Activated naive CD4-positive, alpha-beta T cell treated with anti-CD3 and anti-CD28 coated beads for 36 hours (primary cell): ENCODE data around the gene ZFX. TPM values are rescaled to one million over a fixed set of nuclear protein-coding genes. Genes with fewer than 3 reads are reported as not detected.

Source experiments
- CTCF ChIA-PET: fragments of 350-600 bp; sonication (Branson Sonifier 250); formaldehyde crosslinking; loops from one replicate; lab custom pipeline; 2021; ENCODE audit warnings: antibody characterized with exemption; lab: Charles Lee
- DNase-seq: peaks from one replicate; pipeline ENCODE4 v3.0.0-alpha.2; 2020
- H3K27ac Mint-ChIP-seq: one replicate; pipeline ENCODE4 v1.8.0; 2021; ENCODE audit warnings: mild to moderate bottlenecking, mixed read lengths
- H3K27me3 Mint-ChIP-seq: one replicate; pipeline ENCODE4 v1.8.0; 2021; ENCODE audit warnings: low read depth, mixed read lengths
- H3K36me3 Mint-ChIP-seq: one replicate; pipeline ENCODE4 v1.8.0; 2021; ENCODE audit warnings: low read depth, mixed read lengths
- H3K4me1 Mint-ChIP-seq: one replicate; pipeline ENCODE4 v1.8.0; 2021; ENCODE audit warnings: low read depth, mixed read lengths
- H3K4me3 Mint-ChIP-seq: one replicate; pipeline ENCODE4 v1.8.0; 2021; ENCODE audit warnings: mild to moderate bottlenecking, moderate library complexity, mixed read lengths
- H3K9me3 Mint-ChIP-seq: one replicate; pipeline ENCODE4 v1.8.0; 2021; ENCODE audit warnings: mixed read lengths
- intact Hi-C: fragments of 100-400 bp; cut with micrococcal nuclease; formaldehyde crosslinking; loops from one replicate; pipeline ENCODE4 v1.15.1; 2023
- total RNA-seq, 2 experiments: library from RNA; stranded (reverse); gene quantifications; one replicate each; pipeline ENCODE4 v1.2.3, GENCODE V29; 2021

Gene ZFX
- total RNA-seq, 2 experiments from 2014 or later: 27.1 to 27.9 TPM

DNA sequence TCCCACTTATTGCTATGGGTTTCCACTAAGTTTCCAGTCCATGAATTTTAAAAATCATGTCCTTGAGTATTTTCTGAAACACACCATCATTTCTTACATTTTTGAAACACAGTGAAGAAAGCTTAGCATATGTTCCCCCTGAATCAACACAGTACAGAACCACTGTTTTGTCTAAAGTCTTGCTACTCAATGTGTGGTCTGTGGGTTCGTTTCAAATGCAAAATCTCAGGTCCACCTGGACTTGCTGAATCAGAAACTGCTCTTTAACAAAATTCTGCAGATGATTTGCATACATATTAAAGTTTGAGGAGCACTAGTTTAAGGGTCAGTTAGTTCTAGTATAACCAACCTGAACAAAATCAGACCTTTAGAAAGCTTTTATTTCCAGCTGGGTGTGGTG lies 103.9 kb downstream of the ZFX start:
- Mint-ChIP-seq H3K36me3 (no peaks in the 10 kb centered on the region), H3K4me1 (no peaks in the 10 kb centered on the region), H3K4me3 (no peak overlapping the region), H3K27ac (no peak overlapping the region), H3K27me3 (no peaks in the 10 kb centered on the region), H3K9me3 (no peaks in the 10 kb centered on the region)
- CTCF ChIA-PET: interaction anchor here (1.2 kb wide), 1 partner anchor 118 kb away, joined by 4 read pairs; no protein-coding TSS in a partner anchor
- no peak for DNase-seq
- intact Hi-C loops: no loop called here

DNA sequence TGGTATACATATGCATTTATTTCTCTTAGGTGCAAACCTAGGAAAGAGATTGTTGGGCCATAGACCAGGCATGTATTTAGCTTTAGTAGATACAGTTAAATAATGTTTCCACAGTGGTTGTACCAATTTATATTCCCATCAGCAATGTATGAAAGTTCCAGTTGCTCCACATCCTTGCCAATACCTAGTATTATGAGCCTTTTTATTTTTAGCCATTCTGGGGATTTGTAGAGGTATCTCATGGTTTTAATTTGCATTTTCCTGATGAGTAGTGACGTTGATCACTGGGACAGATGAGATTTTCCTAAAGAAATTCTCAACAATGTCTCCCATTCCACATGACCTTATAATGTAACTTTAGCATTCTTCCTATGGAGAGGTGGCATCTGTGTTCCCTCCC lies 107.5 kb downstream of the ZFX start:
- no peaks in the 10 kb centered on the region for H3K36me3 Mint-ChIP-seq
- CTCF ChIA-PET: interaction anchor here (0.8 kb wide), 1 partner anchor 354 kb away, joined by 3 read pairs; no protein-coding TSS in a partner anchor
- H3K27ac Mint-ChIP-seq: no peak overlapping the region

DNA sequence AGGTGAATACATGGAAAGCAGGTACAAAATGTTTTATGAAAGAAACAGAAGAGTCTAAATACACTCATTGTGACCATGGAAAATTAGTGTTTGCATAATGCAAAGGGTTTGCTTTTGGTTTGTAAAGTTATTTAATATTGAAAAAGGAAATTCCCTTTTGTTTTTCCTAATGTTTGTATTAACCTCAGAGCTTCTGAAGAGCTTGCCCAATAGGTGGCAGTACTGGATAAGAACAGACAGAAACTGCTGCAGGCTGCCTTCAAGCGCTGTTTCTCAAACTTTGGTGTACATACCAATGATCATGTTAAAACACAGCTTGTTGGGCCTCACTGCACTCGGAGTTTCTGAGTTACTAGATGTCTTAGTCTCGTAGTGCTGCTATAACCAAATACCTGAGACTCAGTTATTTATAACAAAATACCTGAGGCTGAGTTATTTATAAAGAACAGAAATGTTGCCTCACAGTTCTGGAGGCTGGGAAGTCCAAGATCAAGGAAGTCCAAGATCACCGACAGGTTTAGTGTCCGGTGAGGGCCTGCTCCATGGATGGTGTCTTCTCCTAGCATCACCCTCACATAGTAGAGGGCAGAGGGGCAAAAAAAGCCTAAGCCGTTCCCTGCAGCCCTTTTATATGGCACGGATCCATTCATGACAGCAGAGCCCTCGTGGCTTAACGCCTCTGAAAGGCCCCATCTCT lies 110.2 kb downstream of the ZFX start:
- no peak overlapping the region for H3K27ac Mint-ChIP-seq
- H3K36me3 Mint-ChIP-seq: no peaks in the 10 kb centered on the region
- H3K4me1 Mint-ChIP-seq: peaks cover 14% of the 10 kb centered on the region
- H3K4me3 Mint-ChIP-seq: no peak overlapping the region
- DNase-seq: peak; percentile 52
- H3K9me3 Mint-ChIP-seq: no peaks in the 10 kb centered on the region
- H3K27me3 Mint-ChIP-seq: no peaks in the 10 kb centered on the region
- CTCF ChIA-PET: interaction anchor here (0.6 to 4.6 kb wide), 8 partner anchors 9 to 139 kb away, joined by 3 to 28 read pairs (median 4); no protein-coding TSS in a partner anchor
- intact Hi-C loops: loop anchor here (1.0 to 5.0 kb wide), 6 partner anchors 26 to 302 kb away; no protein-coding TSS in a partner anchor

More for the DNA sequence above, 107.5 kb downstream of the ZFX start:
- Mint-ChIP-seq H3K9me3 (no peaks in the 10 kb centered on the region), H3K27me3 (no peaks in the 10 kb centered on the region), H3K4me1 (peaks cover 7% of the 10 kb centered on the region), H3K4me3 (no peak overlapping the region)
- intact Hi-C loops: no loop called here
- DNase-seq: no peak

DNA sequence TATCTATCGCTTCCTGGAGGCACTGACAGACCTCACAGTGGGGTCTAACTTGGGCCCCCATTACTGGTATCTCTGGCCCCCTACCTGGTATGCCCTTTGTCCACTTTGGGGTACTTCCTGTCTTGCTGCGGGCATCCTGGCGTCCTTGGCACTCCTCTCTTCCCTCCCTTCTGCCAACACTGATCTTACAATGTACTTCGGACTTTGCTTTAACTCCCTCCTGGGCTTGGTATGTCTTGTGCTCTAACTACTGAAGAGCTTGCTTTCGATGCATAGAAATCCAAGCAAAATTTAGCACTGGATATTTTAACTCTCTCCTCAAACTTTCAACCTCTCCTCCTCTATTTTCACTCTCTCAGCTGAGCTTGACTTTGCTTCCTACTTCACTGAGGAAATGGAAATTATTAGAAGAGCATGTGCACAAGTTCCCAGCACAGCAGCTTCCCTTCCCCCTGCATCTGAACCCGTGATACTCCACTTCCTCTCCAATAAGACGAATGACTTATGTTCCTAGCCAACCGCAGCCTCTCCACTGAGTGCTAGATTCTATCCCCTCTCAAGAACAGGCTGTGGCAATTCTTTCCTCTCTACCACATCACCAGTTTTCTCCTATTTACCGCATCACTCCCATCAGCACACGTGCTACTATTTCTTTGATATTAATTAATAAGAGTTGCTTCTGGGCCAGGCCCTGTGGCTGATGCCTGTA lies 111.5 kb downstream of the ZFX start:
- Mint-ChIP-seq H3K27ac (peak overlapping the region; percentile 65), H3K36me3 (no peaks in the 10 kb centered on the region), H3K9me3 (no peaks in the 10 kb centered on the region), H3K27me3 (no peaks in the 10 kb centered on the region), H3K4me3 (no peak overlapping the region), H3K4me1 (peaks cover 14% of the 10 kb centered on the region)
- intact Hi-C loops: loop anchor here (1.0 to 5.0 kb wide), 2 partner anchors 236 to 529 kb away; no protein-coding TSS in a partner anchor
- DNase-seq: peak; percentile 71
- CTCF ChIA-PET: interaction anchor here (1.7 to 4.6 kb wide), 3 partner anchors 24 to 135 kb away, joined by 7 to 28 read pairs (median 13); no protein-coding TSS in a partner anchor

DNA sequence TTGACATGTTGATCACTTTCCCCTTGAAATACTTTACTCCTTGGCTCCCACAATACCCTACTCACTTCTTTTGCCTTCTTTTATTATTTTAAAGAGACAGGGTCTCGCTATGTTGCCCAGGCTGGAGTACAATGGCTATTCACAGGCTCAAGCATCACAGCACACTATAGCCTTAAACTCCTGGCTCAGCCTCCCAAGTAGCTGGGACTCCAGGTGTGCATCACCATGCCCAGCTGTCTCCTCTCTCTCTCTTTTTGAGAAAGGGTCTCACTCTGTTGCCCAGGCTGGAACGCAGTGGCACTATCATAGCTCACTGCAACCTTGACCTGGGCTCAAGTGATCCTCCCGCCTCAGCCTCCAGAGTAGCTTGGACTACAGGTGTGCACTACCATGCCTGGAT lies 112.8 kb downstream of the ZFX start:
- H3K27me3 Mint-ChIP-seq: no peaks in the 10 kb centered on the region
- intact Hi-C loops: loop anchor here (5.0 kb wide), 1 partner anchor 235 kb away; no protein-coding TSS in a partner anchor

DNA sequence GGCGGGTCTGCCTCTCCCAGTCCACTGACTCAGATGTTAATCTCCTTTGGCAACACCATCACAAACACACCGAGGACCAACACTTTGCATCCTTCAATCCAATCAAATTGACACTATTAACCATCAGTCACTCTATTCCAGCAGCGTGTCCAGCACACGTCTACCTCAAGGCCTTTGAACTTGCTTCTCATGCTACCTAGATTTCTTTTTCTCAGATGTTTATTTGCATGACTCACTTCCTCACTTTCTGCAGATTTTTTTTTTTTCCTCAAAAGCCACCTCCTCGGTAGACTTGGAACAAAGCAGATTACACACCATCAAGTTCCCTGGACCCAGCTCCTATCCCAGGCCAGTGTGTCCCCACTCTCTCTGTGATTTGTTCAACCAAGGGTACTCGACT lies 114.9 kb downstream of the ZFX start:
- CTCF ChIA-PET: interaction anchor here (0.7 kb wide), 1 partner anchor 22 kb away, joined by 3 read pairs; no protein-coding TSS in a partner anchor
- Mint-ChIP-seq H3K4me1 (peaks cover 14% of the 10 kb centered on the region), H3K27me3 (peaks cover 2% of the 10 kb centered on the region), H3K27ac (no peak overlapping the region), H3K4me3 (no peak overlapping the region), H3K36me3 (no peaks in the 10 kb centered on the region), H3K9me3 (no peaks in the 10 kb centered on the region)
- intact Hi-C loops: loop anchor here (5.0 kb wide), 1 partner anchor 233 kb away; no protein-coding TSS in a partner anchor
- no peak for DNase-seq

More for the DNA sequence above, 112.8 kb downstream of the ZFX start:
- H3K4me3 Mint-ChIP-seq: no peak overlapping the region
- CTCF ChIA-PET: interaction anchor here (4.6 kb wide), 1 partner anchor 109 kb away, joined by 28 read pairs; no protein-coding TSS in a partner anchor
- no peaks in the 10 kb centered on the region for H3K9me3 Mint-ChIP-seq
- peaks cover 14% of the 10 kb centered on the region for H3K4me1 Mint-ChIP-seq
- no peaks in the 10 kb centered on the region for H3K36me3 Mint-ChIP-seq
- DNase-seq: no peak
- H3K27ac Mint-ChIP-seq: no peak overlapping the region

Other genes with a start within 250 kb of the ZFX start
- gene APOO, start 241.8 kb upstream of the ZFX start, total RNA-seq: 10 to 100 TPM; 41.3 to 49.5 TPM
- under 1 TPM in 1 of 2 experiments, not detected in 1; 0.20 TPM for gene CXorf58, start 241.7 kb upstream of the ZFX start, total RNA-seq
- gene KLHL15, start 122.5 kb upstream of the ZFX start, total RNA-seq: 10 to 100 TPM; 20.6 to 21.5 TPM
- 100 to 1,000 TPM; 366 to 386 TPM for gene EIF2S3, start 94.8 kb upstream of the ZFX start, total RNA-seq
- gene SUPT20HL2, start 164.3 kb downstream of the ZFX start, total RNA-seq: not detected
- not detected for gene SUPT20HL1, start 210.9 kb downstream of the ZFX start, total RNA-seq